ENCODE results near the gene WNT10A.
"Not testable (repeated sequence)": the region's sequence is repeated elsewhere in the genome, so short reads cannot be mapped to it uniquely, and the experiment has no call there.

- not testable (repeated sequence) for TF ChIP-seq POLR2A (IDR thresholded peaks at IDR 0.05); CTCF (IDR thresholded peaks at IDR 0.05); POLR2AphosphoS5 (IDR thresholded peaks at IDR 0.05; ENCODE audit: insufficient read depth in 1 of 2, low read depth in 1 of 2)
Measured at GRCh38 chr2:218846963-218847362, 33.7 kb upstream of the WNT10A start.

Data from vagina (tissue), 2 donors.